ENCODE data around the gene FGGY. TPM values are rescaled to one million over a fixed set of nuclear protein-coding genes. Genes with fewer than 3 reads are reported as not detected.

FGGY gene
- total and polyA plus RNA-seq, 4 donors, result 16.0 to 67.0 (median 43.4) TPM

DNA sequence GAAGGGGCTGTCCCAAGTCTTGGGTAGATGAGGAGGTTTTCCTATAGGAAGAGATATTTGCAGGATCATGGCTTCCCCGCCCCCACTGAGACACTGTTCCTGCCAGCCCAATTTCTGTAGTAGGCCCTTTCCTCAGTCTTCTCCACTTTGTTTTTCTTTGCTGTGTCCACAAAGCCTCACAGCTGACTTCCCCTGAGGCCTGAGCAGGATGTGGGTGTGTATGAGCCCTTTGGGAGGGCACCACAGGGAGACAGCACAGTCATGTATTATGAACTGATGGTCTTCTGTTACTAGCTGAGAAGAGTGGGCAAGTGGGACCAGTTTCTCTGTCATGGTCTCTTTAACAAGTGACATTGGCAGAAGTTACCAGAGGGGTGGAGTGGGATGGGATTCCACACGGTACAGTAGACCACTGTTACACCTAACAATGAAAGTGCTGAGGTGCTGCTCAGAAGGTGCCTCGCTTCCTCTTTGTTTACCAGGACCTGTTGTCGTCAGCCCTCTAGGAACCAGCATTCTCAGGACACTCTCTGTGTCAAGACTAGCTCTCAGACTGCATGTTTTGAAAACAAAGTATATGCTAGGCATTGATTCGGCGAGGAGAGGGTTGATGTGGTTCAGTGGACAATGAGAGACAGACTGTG is 264.0 kb downstream of the FGGY start:
- H3K4me3 ChIP-seq (ENCODE audit: low read depth in 1 of 3, low read length in 3 of 3), result no peak overlapping the region
- WGBS, result 96% methylated on average over 6 of the region's 6 CpGs
- TF ChIP-seq RXRA (IDR thresholded peaks at IDR 0.05) (no peak), HNF4A (conservative IDR thresholded peaks at IDR 0.05) (no peak), YY1 (IDR thresholded peaks at IDR 0.05) (no peak), GABPA (IDR thresholded peaks at IDR 0.05 in 1 of 2, conservative IDR thresholded peaks at IDR 0.05 in 1 of 2) (no peak), FOXA1 (IDR thresholded peaks at IDR 0.05) (no peak), HNF4G (IDR thresholded peaks at IDR 0.05) (no peak), SP1 (IDR thresholded peaks at IDR 0.05) (no peak), EGR1 (IDR thresholded peaks at IDR 0.05; ENCODE audit: low read depth in 2 of 2) (no peak), NR2F2 (IDR thresholded peaks at IDR 0.05) (no peak), TAF1 (conservative IDR thresholded peaks at IDR 0.05) (no peak), JUND (IDR thresholded peaks at IDR 0.05) (no peak)
- TF ChIP-seq, protein P1, sequence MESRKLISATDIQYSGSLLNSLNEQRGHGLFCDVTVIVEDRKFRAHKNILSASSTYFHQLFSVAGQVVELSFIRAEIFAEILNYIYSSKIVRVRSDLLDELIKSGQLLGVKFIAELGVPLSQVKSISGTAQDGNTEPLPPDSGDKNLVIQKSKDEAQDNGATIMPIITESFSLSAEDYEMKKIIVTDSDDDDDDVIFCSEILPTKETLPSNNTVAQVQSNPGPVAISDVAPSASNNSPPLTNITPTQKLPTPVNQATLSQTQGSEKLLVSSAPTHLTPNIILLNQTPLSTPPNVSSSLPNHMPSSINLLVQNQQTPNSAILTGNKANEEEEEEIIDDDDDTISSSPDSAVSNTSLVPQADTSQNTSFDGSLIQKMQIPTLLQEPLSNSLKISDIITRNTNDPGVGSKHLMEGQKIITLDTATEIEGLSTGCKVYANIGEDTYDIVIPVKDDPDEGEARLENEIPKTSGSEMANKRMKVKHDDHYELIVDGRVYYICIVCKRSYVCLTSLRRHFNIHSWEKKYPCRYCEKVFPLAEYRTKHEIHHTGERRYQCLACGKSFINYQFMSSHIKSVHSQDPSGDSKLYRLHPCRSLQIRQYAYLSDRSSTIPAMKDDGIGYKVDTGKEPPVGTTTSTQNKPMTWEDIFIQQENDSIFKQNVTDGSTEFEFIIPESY (IDR thresholded peaks at IDR 0.05), result no peak
- TF ChIP-seq, protein P2, sequence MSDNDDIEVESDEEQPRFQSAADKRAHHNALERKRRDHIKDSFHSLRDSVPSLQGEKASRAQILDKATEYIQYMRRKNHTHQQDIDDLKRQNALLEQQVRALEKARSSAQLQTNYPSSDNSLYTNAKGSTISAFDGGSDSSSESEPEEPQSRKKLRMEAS (IDR thresholded peaks at IDR 0.05), result no peak
- TF ChIP-seq, protein P3, sequence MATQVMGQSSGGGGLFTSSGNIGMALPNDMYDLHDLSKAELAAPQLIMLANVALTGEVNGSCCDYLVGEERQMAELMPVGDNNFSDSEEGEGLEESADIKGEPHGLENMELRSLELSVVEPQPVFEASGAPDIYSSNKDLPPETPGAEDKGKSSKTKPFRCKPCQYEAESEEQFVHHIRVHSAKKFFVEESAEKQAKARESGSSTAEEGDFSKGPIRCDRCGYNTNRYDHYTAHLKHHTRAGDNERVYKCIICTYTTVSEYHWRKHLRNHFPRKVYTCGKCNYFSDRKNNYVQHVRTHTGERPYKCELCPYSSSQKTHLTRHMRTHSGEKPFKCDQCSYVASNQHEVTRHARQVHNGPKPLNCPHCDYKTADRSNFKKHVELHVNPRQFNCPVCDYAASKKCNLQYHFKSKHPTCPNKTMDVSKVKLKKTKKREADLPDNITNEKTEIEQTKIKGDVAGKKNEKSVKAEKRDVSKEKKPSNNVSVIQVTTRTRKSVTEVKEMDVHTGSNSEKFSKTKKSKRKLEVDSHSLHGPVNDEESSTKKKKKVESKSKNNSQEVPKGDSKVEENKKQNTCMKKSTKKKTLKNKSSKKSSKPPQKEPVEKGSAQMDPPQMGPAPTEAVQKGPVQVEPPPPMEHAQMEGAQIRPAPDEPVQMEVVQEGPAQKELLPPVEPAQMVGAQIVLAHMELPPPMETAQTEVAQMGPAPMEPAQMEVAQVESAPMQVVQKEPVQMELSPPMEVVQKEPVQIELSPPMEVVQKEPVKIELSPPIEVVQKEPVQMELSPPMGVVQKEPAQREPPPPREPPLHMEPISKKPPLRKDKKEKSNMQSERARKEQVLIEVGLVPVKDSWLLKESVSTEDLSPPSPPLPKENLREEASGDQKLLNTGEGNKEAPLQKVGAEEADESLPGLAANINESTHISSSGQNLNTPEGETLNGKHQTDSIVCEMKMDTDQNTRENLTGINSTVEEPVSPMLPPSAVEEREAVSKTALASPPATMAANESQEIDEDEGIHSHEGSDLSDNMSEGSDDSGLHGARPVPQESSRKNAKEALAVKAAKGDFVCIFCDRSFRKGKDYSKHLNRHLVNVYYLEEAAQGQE (IDR thresholded peaks at IDR 0.05), result no peak
- H3K4me1 ChIP-seq (ENCODE audit: control insufficient read depth in 4 of 4, insufficient read depth in 4 of 4, low read length in 3 of 4), result peaks cover 0 to 2% (median 0%) of the 10 kb centered on the region in 4 donors
- no peak overlapping the region for H3K27ac ChIP-seq (ENCODE audit: low read depth in 1 of 2, low read length in 2 of 2)
- H3K36me3 ChIP-seq (ENCODE audit: control insufficient read depth in 4 of 4, insufficient read depth in 3 of 4, low read depth in 1 of 4, low read length in 3 of 4), result peaks cover 1 to 19% (median 8%) of the 10 kb centered on the region in 4 donors
- no peak overlapping the region for H3K9ac ChIP-seq (ENCODE audit: low read depth in 1 of 2, low read length in 2 of 2)
- no peaks in the 10 kb centered on the region for H3K27me3 ChIP-seq (ENCODE audit: control insufficient read depth in 4 of 4, insufficient read depth in 4 of 4, low read length in 3 of 4)
- H3K9me3 ChIP-seq (ENCODE audit: control insufficient read depth in 4 of 4, low read length in 3 of 4), result peaks cover 0 to 3% (median 2%) of the 10 kb centered on the region in 4 donors
- DNase-seq (ENCODE audit: low spot score), result no peak

DNA sequence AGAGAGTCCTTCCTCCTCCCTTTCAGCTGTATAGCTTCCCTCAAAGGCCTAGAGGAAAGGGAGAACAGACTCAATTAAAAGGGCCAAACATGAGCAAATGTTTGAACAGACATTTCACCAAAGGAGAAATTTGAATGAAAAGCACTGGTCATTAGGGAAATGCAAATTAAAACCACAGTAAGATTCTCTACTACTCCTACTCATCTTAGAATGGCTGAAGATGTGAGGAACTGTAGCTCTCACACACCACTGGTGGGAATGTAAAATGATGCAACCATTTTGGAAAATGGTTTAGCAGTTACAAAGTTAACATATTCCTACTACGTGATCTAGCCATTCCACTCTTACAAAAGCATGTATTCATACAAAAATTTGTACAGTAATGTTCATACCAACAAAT is 264.9 kb downstream of the FGGY start:
- peaks cover 0 to 3% (median 2%) of the 10 kb centered on the region in 4 donors for H3K9me3 ChIP-seq (ENCODE audit: control insufficient read depth in 4 of 4, low read length in 3 of 4)
- H3K4me3 ChIP-seq (ENCODE audit: low read depth in 1 of 3, low read length in 3 of 3), result no peak overlapping the region
- no peak for DNase-seq (ENCODE audit: low spot score)
- H3K27ac ChIP-seq (ENCODE audit: low read depth in 1 of 2, low read length in 2 of 2), result no peak overlapping the region
- H3K27me3 ChIP-seq (ENCODE audit: control insufficient read depth in 4 of 4, insufficient read depth in 4 of 4, low read length in 3 of 4), result no peaks in the 10 kb centered on the region
- peaks cover 0 to 2% (median 0%) of the 10 kb centered on the region in 4 donors for H3K4me1 ChIP-seq (ENCODE audit: control insufficient read depth in 4 of 4, insufficient read depth in 4 of 4, low read length in 3 of 4)
- H3K9ac ChIP-seq (ENCODE audit: low read depth in 1 of 2, low read length in 2 of 2), result no peak overlapping the region
- 93% methylated on average over 1 of the region's 1 CpG for WGBS
- H3K36me3 ChIP-seq (ENCODE audit: control insufficient read depth in 4 of 4, insufficient read depth in 3 of 4, low read depth in 1 of 4, low read length in 3 of 4), result peaks cover 1 to 13% (median 4%) of the 10 kb centered on the region in 4 donors
- no peak for TF ChIP-seq SP1 (IDR thresholded peaks at IDR 0.05)
- no peak for TF ChIP-seq RAD21 (IDR thresholded peaks at IDR 0.05)
- no peak for TF ChIP-seq EGR1 (IDR thresholded peaks at IDR 0.05; ENCODE audit: low read depth in 2 of 2)
- TF ChIP-seq, protein P4, sequence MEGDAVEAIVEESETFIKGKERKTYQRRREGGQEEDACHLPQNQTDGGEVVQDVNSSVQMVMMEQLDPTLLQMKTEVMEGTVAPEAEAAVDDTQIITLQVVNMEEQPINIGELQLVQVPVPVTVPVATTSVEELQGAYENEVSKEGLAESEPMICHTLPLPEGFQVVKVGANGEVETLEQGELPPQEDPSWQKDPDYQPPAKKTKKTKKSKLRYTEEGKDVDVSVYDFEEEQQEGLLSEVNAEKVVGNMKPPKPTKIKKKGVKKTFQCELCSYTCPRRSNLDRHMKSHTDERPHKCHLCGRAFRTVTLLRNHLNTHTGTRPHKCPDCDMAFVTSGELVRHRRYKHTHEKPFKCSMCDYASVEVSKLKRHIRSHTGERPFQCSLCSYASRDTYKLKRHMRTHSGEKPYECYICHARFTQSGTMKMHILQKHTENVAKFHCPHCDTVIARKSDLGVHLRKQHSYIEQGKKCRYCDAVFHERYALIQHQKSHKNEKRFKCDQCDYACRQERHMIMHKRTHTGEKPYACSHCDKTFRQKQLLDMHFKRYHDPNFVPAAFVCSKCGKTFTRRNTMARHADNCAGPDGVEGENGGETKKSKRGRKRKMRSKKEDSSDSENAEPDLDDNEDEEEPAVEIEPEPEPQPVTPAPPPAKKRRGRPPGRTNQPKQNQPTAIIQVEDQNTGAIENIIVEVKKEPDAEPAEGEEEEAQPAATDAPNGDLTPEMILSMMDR (IDR thresholded peaks at IDR 0.05; ENCODE audit: low read depth, low read length, missing input control), result no peak
- TF ChIP-seq, protein P1 (IDR thresholded peaks at IDR 0.05), result no peak
- TF ChIP-seq HNF4A (conservative IDR thresholded peaks at IDR 0.05), result no peak
- TF ChIP-seq, protein P2 (IDR thresholded peaks at IDR 0.05), result no peak
- TF ChIP-seq HNF4G (IDR thresholded peaks at IDR 0.05), result no peak
- TF ChIP-seq, protein P3 (IDR thresholded peaks at IDR 0.05), result no peak
- no peak for TF ChIP-seq JUND (IDR thresholded peaks at IDR 0.05)
- TF ChIP-seq YY1 (IDR thresholded peaks at IDR 0.05), result no peak
- TF ChIP-seq FOXA2 (IDR thresholded peaks at IDR 0.05), result no peak
- no peak for TF ChIP-seq GABPA (IDR thresholded peaks at IDR 0.05 in 1 of 2, conservative IDR thresholded peaks at IDR 0.05 in 1 of 2)

All from liver (tissue), 9 donors.